RWPE1 (cell line): ENCODE data around the gene DNAH2.

Experiments
- CTCF ChIA-PET: fragments of 350-600 bp; sonication (Branson Sonifier 250); formaldehyde crosslinking; extraction: SDS; loops from one replicate; lab custom pipeline; 2021; lab: Yijun Ruan, JAX
- POLR2A ChIA-PET: fragments of 400-600 bp; formaldehyde crosslinking; extraction: SDS; loops from one replicate; lab custom pipeline; 2020; ENCODE audit warnings: antibody characterized with exemption; ENCODE audit not compliant: low non-redundant PET; lab: Yijun Ruan, JAX
- DNase-seq: peaks from one replicate; pipeline ENCODE4 v3.0.0; 2012; ENCODE audit warnings: low spot score
- H3K27ac ChIP-seq: fragments of 450-650 bp; 2 replicates; pipeline ENCODE4 v1.5.1; 2017
- CTCF ChIP-seq: fragments of 450-650 bp; conservative IDR thresholded peaks from 2 replicates; pipeline ENCODE4 v1.5.1; 2017; ENCODE audit warnings: low read depth, mild to moderate bottlenecking

Gene DNAH2

GRCh38 chr17:7702776-7703175 is 14.8 kb upstream of the DNAH2 start:
- CTCF ChIA-PET = interaction anchor here (0.7 to 1.3 kb wide), 5 partner anchors 14 to 125 kb away, joined by 3 to 5 read pairs (median 4); partner anchors contain the start of gene WRAP53
- H3K27ac ChIP-seq = no peak overlapping the region
- no peak for TF ChIP-seq CTCF
- no peak for DNase-seq
- POLR2A ChIA-PET = no interaction called here

DNA sequence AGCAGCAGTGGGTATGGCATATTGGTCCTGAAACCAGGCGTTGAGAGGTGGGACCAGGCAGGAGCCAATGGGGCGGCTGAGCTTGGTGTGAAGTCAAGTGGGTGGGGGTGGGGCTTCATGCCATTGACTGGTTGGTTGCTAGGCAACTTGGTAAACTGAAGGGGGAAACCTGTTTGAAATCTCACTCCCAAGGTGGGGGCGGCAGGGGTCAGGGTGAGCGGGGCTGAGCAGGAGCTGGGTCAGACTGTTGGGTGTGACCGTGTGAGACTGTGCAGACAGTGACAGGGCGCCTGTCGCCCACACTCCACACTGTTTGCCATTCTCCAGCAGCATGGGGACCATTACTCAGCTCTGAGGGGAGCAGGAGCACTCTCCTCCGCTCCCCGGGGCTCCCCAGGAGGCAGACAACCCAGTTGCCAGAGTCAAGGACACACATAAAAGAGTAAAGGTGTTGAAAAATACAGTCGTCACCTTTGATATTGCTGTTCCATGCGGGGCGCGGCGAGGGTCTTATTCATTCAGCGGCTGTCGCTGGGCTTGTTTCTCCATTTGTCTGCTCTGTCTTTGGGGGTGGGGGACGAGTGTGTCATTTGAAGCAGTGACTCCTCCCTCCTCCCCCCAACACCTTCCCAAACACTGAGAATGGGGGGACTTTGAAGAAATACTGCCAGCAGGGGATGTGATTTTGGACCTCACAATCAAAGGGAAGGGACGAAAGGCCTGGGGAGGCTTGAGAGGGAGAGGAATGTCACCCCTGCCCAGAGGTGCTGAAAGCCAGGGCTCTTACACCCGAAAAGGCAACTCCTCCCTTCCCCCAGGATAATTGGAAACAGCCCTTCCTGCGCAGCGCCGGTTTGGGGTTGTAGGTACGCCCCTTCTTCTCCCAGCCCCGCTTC is 13.7 kb upstream of the DNAH2 start:
- CTCF ChIA-PET = interaction anchor here (0.6 to 1.3 kb wide), 8 partner anchors 11 to 322 kb away, joined by 3 to 7 read pairs (median 4); partner anchors contain the start of gene WRAP53
- no peak overlapping the region for H3K27ac ChIP-seq
- DNase-seq = peak; percentile 45
- TF ChIP-seq CTCF = no peak
- POLR2A ChIA-PET = interaction anchor here (0.7 kb wide), 1 partner anchor 13 kb away, joined by 7 read pairs; no protein-coding TSS in a partner anchor

DNA sequence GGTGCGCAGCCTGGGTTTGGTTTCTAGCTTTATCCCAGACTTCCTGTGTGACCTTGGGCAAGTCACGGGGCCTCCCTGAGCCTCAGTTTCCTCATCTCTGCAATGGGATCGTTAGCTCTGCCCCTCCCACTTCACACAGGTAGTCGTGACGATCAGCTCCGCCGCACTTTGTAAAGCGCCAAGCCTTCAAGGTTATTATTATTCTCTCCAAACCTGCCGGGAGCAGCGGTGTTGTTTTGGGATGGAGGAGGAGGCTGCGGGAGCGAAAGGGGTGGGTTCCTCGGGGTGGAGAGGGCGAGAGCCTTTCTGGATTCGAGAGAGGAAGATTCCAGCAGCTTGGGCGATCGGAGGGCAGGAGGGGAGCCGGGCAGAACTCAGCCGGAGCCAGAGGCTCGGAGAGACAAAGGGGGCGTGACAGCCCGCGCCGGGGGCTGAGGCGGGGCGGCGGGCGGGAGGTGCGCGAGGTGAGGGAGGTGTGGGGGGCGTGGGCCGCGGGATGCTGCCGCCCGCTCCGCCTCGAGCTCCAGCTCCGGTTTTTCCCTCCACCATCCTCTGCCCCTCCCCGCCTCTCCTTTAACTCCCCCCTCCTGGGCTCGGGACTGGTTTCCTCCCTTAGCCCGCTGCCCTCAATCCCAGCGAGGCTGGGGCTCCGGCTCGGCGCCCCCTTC is 12.8 kb upstream of the DNAH2 start, which contains the start of gene EFNB3:
EFNB3 (plus strand) TSS at position 602 of the 668 bp plus-strand sequence. CDS start 397 bp downstream, outside the sequence.
- H3K27ac ChIP-seq = no peak within 1 kb of the TSS
- TF ChIP-seq CTCF = no peak
- DNase-seq = no peak
- POLR2A ChIA-PET = no interaction called here
- CTCF ChIA-PET = interaction anchor here (0.6 to 1.2 kb wide), 4 partner anchors 10 to 228 kb away, joined by 3 to 5 read pairs (median 4); no protein-coding TSS in a partner anchor

DNA sequence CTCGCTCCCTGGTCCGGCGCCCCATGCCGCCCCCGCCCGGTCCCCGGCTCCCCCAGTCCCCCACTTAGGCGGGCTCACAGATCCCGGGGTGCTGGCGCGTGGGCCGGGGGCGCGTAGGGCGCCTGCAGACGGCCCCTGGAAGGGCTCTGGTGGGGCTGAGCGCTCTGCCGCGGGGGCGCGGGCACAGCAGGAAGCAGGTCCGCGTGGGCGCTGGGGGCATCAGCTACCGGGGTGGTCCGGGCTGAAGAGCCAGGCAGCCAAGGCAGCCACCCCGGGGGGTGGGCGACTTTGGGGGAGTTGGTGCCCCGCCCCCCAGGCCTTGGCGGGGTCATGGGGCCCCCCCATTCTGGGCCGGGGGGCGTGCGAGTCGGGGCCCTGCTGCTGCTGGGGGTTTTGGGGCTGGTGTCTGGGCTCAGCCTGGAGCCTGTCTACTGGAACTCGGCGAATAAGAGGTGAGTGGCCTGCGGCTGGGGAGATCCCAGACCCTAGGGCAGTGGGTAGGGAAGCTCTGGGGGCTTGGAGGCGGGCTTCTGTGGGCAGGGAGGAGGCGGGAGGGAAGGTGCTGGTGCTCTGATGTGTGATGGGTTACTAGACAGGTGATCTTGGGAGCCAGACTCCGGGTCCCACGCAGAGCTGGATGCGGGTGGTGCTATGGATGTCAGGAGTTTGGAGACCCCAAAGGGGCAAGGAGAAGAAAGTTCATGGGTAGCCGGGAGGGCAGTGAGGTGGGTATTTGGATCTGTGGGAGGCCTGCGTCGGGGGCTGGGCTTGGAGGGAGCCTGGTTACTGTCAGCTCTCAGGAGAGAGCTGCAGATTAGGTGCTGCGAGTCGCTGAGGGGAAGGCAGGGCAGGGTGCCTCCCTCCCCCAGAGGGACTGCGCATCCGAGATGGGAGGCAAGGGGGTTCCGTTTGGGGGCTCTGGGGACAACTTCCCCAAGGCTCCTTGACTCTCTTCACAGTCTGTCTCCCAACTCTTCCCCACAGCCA is 12.0 kb upstream of the DNAH2 start:
- CTCF ChIA-PET = interaction anchor here (0.7 to 1.2 kb wide), 4 partner anchors 11 to 227 kb away, joined by 3 to 5 read pairs (median 4); no protein-coding TSS in a partner anchor

More for the DNA sequence above, 12.0 kb upstream of the DNAH2 start:
- TF ChIP-seq CTCF = no peak
- no peak for DNase-seq
- H3K27ac ChIP-seq = no peak overlapping the region
- POLR2A ChIA-PET = no interaction called here
